GM19467 (cell line): ENCODE results near the gene RGCC.

Experiments used
- ATAC-seq: cut with Tn5 transposase; IDR thresholded peaks from one replicate; pipeline ENCODE4 v1.9.1; 2021; ENCODE audit warnings: mild to moderate bottlenecking, moderate library complexity; ENCODE audit not compliant: unreplicated experiment

The RGCC gene

DNA sequence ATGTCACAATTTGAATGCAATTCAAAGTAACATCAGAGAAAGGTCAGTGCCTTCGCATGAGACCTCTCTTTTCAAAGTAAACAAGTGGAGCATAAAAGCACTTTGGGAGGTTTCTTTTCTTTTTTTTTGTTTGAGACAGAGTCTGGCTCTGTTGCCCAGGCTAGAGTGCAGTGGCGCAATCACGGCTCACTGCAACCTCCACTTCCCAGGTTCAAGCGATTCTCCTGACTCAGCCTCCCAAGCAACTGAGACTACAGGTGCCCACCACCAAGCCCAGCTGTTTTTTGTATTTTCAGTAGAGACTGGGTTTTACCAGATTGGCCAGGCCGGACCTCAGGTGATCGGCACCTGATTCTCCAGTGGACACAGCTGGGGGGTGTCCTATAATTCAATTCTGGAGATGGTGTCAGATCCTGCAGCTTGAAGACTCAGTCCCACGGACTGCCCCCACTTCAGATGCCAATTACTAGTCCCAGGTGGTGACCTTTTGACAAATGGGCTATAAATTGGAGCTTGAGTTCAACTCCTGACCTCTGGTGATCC is 57.6 kb downstream of the RGCC start:
- ATAC-seq, result no peak

DNA sequence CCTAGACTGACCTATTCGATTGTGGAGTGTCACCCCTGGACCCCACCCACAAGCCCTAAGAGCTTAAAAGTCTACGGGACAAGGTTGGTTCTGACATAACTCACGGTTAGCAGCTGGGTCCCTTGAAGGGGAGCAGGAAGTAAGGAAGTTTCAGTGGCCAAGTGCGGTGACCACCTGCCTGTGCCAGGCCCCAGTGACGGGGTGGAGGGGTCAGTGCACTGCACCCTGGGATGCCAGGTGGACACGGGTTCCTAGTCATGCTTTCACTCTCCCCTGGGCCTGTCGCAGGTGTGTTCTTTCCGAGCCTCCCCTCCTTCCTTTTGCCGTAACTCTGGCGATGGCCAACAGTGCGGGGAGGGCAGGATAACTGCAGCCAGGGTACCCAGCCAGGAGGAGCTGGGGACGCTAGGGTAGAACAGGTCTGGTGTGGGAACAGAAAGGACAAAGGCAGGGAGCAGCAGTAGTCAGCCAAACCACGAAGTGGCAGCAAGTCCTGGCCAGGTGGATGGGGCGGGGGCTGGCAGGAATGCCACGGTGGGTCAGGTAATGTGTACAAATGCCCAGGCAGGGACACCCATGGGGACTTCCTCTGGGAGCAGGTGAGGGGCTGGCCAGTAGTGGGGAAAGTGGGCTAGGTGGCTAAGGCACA is 58.3 kb downstream of the RGCC start:
- no peak for ATAC-seq

GRCh38 chr13:41516166-41516565 is 58.8 kb downstream of the RGCC start:
- ATAC-seq, result no peak

DNA sequence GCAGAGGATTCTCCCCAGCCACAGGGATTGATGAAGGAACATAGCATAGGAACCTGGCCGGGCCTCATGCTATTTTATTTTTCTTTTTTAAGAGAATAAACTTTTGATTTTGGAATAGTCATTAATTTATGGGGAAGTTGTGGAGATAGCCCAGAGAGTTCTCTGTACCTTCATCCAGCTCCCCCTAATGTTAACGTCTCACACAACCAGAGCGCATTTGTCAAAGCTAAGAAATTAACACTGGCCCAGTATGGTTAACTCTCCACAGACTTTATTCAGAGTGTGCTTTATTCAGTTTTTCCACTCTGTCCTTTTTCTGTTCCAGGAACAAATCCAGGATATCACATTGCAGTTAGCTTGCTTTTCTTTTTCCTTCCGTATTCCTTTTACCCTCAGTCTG is 59.4 kb downstream of the RGCC start:
- no peak for ATAC-seq

GRCh38 chr13:41520016-41520659 is 62.8 kb downstream of the RGCC start:
- ATAC-seq, result no peak
